GM18526 (cell line): ENCODE results near the gene MUSK.

Source experiments
- POLR2A ChIP-seq: IDR thresholded peaks from 3 replicates; pipeline ENCODE4 v1.6.1; 2011; ENCODE audit not compliant: insufficient read length; ENCODE audit errors: extremely low read depth

The MUSK gene

DNA sequence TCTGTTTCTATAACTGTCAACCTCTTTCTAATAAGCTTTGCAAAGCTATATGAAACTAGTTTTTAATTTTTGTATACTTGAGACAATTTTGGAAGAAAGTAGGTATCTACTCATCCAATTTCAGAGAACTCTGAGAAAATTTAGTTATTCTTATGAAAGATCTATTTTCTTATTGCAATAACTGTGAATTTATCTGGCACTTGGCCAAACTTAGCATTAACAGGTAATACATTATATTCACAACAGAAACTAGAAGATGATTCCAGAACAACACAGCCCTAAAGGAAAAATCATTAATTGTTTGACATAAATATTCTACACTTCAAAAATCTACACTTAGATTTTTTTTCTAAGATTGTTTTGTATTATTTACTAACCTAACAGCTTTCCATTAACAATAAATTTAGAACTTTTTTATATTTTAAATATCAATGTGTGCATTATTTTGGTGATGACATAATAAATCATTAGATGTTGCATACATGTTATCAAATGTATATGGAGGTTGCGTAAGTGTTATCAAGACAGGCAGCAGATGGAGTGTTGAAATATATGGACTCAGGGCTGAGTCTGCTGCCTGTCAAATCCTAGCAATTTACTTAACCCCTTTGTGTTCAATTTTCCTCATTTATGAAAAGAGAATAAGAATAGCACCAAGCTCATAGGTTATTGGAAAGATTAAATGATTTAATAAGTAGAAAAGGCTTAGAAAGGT, 141.8 kb downstream of the MUSK start:
- TF ChIP-seq POLR2A, result no peak

DNA sequence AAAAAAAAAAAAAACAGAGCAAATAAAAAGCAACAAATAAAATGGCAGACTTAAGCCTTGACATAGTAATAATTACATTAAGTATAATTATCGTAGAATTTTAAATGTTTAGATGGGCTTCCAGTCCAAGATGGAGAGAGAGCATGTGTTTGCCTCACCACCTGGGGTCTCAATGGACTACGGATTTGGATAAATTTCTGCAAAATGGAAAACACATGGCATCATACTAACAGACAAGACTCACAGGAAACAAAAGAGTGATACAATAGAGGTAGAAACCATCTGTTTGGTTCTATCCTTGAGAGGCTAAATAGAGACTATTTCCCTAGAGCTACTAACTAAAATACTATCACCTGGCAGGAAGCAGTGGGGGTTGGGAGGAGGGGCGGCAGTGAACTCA, 144.3 kb downstream of the MUSK start:
- TF ChIP-seq POLR2A, result no peak

DNA sequence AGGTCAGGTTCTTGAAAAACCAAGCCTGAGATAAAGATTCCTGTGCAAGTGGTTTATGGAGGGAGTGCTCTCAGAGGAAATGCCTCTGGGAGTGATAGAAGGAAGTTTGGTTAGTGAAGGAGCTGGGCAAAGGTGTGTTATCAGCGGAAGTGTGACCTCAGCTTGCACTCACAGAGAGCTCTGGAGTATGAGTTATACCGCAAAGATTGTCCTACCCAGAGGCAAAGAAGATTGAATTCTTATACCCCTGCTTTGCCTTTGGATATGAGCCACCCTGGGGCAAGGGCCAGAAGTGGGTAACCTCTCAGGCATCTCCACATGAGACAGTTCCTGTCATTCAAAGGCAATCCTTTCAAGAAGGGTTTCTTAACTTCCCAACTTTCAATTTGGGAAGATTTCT, 145.6 kb downstream of the MUSK start:
- TF ChIP-seq POLR2A, result no peak

DNA sequence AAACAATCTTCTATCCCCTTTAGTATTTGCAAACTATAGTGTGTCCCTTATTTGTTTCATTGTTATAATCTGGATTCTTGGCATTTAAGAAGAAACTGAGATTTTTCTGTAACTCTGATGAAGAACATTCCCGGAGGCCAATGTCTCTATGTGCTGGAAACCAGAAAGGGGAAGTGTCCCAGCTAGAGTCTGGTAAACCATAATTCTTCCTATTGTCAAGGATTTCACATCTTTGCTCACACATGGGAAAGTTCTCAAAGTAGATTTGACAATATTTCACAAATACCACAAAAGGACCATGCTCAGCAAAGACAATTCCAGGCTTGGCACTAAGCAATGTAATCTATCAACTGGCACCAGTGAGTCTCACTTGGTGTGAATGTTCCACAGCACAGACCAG, 146.8 kb downstream of the MUSK start:
- no peak for TF ChIP-seq POLR2A

DNA sequence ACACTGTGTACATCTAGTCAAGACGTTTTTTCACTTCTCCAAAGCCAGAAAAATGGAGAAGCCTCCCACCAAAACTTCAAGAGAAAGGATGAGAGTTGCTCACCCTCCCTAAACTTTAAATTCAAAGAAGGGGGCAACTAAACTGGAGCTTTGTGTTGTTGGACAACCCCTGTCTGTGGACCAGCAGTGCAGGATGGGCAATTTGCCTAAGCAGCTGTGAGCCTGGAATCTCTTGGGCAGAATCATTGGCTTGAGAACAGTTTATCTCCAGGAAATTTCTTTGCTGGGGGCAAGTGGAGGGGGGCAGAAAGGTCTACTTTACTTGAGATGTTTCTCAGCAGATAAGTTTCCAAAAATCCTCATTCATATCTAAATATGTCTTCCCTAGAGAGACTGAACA, 151.8 kb downstream of the MUSK start:
- TF ChIP-seq POLR2A, result no peak

DNA sequence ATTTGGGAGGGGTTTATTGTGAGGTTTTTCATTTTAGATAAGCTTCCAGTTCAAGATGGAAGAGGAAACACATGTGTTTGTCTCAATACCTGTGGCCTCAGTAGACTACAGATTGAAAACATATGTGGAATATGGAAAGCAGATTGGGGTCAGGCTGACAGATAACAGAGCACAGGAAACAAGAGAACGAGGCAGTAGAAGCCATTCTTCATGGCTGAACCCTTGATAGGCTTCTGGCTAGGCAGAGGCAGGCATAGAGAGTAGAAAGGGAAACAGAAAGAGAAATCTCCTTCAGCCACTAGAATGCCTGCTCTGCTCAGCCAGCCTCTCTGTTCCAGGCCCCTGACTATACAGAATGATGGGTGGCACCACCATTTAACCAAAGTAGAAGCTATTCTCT, 152.5 kb downstream of the MUSK start:
- TF ChIP-seq POLR2A, result no peak

DNA sequence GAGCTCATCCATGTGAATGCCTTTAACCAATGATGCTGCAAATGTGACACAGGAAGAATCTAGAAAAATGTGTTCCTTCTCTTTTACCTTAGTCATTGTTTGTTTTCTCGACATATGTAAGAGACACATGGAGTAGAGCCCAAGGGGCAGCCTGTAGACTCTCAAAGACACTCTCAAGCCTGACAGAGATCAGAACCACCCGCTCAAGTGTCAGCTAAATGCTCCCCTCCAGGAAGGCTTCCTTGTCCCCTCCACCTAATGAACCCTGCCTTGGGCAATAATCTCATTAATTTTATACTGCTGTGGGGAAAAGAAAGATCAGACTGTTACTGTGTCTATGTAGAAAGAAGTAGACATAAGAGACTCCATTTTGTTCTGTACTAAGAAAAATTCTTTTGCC, 157.4 kb downstream of the MUSK start:
- no peak for TF ChIP-seq POLR2A

DNA sequence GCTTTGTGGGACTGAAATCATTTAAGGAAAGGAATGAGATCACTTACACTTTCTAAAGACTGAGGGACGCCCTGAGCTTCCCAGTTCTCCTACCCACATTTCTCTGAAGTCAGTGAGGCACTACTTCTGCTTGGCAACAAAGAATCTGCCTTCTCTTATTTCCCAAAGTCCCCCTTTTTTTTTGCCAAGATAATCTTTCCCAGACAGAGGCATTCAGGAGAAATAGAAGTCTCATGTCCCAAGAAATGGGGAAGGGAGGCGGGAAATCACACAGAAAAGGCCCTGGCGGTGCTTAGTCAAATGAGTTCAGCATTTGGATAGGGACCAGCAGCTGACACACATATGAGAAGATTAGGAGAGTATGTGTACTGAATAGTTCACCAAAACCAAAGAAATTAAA, 159.7 kb downstream of the MUSK start:
- TF ChIP-seq POLR2A, result no peak

DNA sequence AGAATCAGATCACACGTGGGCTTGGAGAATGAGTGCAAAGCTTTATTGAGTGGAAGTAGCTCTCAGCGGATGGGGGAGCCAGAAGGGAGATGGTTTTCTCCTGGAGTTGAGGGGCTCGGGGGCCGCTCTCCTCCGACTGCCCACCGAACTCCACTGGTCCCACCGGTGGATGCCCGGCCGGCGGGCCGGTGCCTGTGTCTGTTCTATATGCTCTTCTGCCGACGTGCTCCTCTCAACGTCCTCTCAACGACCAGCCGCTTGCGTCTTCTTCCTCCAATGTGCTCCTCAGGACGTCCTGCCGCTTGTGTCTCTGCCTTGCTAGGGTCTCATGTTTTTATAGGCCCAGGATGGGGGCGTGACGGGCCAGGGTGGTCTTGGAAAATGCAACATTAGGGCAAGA, 161.9 kb downstream of the MUSK start:
- no peak for TF ChIP-seq POLR2A

DNA sequence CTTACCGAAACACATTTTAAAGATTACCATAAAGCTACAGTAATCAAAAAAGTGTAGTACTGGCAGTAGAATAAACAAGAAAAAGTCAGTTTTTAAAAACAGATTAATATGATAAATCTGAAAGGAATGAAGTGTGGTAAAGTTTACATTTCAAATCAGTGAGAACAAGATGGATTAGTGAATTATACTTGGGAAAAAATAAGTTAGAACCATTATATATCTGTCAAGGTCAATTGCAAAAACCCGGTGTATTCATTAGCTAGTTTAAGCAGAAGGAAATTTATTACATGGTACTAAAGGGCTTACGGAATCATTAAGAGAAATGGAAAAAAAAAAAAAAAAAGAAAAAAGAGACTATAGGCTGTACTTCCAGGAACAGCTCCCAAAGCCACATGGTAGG, 164.3 kb downstream of the MUSK start:
- TF ChIP-seq POLR2A, result no peak

DNA sequence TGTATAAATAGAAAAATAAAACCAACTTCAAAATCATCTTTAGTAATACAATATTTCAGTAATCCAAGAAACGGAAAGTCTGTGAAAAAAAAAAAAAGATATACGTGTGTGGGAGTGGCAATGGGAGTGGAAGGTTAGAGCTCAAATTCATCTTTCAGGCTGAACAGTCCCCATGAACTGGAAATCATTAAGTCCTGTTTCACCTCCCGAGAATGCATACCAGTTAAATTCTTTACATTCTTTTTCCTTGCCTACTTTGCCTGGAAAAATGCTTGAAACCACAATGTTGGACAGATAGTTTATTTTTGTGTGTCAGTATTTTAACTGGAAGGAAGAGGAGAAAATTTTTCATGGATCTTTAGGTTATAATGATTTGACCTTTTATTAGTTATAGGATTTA, 166.8 kb downstream of the MUSK start:
- TF ChIP-seq POLR2A, result no peak

DNA sequence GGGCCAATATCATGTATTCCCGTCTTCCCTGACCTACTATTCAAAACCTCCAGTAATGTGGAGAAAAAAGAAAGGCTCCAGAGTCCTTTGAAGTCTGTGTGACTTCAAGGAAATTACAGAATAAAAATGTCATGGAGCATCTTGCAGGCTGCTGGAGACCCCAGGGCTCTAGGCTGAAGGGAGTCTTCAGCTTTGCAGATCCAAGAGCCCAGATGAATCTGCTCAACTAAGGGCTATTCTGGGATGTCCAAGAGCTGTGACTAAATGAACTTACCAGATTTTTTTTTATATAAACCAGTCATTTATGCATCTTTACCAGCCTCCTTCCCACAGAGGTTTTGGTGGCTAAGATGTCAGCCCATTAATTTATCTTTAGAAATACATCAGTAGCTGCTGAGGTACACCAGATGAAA, 167.3 kb downstream of the MUSK start:
- no peak for TF ChIP-seq POLR2A

DNA sequence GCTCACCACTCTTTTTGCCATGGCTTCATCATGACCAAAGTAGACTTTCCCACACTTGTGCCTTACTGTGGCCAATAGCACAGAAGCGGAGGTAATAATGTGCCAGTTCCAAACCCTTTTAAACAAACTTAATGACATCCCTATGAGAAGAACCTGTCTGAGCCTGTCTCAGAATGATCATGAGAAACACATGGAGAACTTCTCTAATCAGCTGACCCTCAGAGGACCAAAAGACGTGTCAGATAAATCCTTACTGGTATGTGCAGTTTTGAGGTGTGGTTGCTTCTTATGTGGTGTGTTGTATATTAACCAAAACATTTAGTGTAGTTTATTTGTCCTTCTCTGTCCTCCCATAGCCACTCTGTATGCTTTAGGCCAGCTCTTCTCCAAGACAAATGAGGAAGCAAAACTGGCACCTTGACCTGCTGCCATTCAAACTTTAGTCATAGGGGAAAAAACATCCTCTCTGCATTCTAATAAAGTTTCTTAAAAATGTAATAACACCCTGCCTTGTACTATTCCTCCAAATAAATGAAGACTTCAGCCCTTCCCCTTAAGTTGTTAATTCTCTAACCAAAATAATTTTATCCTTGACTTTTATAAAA, 168.9 kb downstream of the MUSK start:
- no peak for TF ChIP-seq POLR2A

DNA sequence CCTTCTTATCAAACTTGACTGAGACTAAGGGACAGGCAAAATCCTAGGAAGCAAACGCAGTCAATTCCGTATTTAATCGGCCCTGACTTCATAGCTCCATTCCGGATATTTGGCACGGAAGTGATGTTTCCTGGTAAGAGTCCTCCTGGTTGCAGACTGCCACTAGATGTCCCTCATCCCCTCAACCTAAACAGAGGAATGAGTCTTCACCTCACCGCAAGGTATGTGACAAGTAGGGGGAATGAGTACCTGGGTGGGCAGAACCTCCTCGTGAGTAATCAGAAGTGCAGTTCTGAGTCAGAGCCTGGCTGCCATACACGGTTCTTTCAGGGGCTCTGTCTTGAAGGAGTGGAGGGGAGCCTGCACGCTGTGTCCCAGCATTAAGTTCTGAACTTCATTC, 173.6 kb downstream of the MUSK start:
- no peak for TF ChIP-seq POLR2A

DNA sequence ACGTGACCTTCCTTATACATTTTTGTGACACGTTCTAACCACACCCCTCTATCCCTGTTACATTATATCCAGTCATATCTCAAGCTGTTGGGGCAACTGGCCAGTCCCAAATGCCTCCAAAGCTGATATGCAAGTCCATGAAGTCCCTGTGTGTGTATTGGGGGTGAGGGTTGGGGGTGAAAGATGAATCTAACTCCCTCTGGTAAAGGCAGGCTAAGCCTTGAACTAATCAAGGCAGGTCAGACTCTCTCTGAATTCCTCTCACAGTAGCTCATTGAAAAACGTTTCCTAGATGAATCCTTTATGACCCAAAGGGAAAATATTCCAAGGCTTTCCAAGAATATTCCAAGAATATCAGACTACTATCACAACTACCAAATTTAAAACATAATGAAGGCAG, 174.4 kb downstream of the MUSK start:
- TF ChIP-seq POLR2A, result no peak

DNA sequence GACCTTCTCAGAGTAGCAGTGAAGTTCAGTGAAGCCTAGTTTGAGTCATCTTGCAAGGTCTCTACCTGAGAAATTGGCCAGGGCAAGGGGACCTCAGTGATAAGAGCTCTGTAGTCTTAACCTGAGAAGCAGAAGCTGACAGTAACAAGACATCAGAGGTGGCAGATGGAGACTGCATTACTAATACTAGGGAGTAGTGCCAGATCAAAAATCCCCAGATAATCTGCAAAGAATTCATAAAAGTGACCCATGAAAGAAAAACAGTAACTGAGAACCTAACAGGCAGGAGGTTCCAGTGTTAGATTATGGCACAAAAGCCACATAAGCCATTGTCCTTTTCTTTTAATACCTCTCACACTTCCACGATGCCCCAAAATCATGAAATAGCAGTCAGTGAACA, 175.5 kb downstream of the MUSK start:
- no peak for TF ChIP-seq POLR2A

DNA sequence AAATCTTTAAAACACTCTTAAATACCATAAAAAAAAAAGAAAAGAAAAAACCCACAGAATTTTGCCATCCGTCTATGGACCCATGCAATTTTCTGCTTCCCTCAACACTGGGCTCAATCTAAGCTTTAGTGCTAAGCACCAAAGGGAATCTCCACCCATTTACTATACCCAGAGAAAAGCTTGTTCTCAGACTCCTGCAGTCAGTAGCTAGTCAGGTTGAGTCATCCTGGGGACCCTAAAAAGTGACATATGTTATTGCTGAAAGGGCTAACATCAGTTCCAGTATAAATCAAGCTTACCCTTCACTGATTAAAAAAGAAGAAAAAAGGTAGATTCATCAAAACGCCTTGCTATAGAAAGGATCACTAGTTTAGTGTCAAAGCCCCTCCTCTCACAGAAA, 177.6 kb downstream of the MUSK start:
- no peak for TF ChIP-seq POLR2A
